ENCODE measurements around the gene LRRC4B. TPM values are rescaled to one million over a fixed set of nuclear protein-coding genes. Genes with fewer than 3 reads are reported as not detected.
A peak's percentile ranks its signal among the peaks of the same experiment; 100 is the strongest.

The LRRC4B gene
- total RNA-seq, 1 experiment from 2014 or later: 3.8 TPM

DNA sequence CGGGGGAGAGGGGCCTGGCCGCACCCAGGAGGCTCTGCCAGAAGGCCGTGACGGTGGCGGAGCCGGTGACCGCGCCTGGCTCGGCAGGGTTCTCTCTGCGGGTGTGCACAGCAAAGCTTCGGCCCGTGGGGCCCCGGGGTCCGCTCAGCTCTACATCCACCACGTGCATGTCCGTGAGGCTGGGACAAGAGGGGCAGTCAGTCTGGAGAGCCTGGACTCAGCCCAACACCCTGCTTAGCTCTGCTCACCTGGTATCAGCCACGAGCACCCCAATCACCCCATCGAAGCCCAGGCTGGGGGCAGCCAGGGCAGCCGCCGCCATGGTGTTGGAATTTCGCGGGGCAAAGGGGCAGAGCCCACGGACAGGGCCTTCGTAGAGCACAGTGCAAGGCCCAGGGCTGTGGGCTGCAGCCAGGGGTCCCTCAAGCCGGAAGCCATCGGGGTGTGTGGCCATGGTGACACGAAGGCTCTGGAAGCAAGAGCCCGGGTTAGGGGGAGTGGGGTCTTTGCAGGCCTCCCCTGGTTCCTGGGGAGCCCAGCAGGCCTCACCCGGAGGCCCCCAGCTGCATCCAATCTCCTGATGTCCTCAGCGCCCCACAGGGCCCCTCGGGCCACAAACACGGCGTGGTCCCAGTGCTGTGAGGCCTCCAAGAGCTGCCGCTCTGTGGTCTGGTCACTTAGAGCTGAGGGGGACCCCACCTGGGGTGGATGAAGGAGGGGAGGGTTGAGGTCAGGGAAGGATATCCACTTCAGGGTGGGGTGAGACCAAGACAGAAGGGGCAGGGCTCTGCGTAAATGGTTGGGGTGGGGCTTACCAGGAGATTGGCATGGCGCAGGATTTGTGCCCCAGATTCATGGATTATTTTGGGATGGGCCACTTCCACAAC lies 55.9 kb downstream of the LRRC4B start:
- H2BK5ac ChIP-seq (ENCODE audit: insufficient read length, low read length): no peak overlapping the region
- H3K56ac ChIP-seq (ENCODE audit: insufficient read length, low read depth, low read length): no peak overlapping the region
- Mint-ChIP-seq H3K4me3 (no peak overlapping the region; a peak in 3 of 5 replicates), H3K9me3 (no peaks in the 10 kb centered on the region; a peak in 1 of 5 replicates), H3K36me3 (ENCODE audit: insufficient read depth in 1 of 3, low read depth in 3 of 3) (no peaks in the 10 kb centered on the region), H3K27ac (no peak overlapping the region; a peak in 1 of 7 replicates), H3K27me3 (ENCODE audit: low read depth) (peaks cover 55% of the 10 kb centered on the region), H3K4me1 (peaks cover 7 to 27% of the 10 kb centered on the region in 2 experiments)
- H3K79me1 ChIP-seq (ENCODE audit: insufficient read depth, low read depth, low read length, poor library complexity, severe bottlenecking): no peaks in the 10 kb centered on the region
- H2BK20ac ChIP-seq (ENCODE audit: low read depth, low read length, poor library complexity, severe bottlenecking): no peak overlapping the region
- no peak overlapping the region for H4K91ac ChIP-seq (ENCODE audit: insufficient read length, low read depth, low read length)
- H3K9ac ChIP-seq (ENCODE audit: extremely low read depth, insufficient read length, low read length): no peak overlapping the region
- no peak overlapping the region for H2BK12ac ChIP-seq (ENCODE audit: insufficient read length, low read depth, low read length)
- DNase-seq: no peak
- no peak overlapping the region for H3K23ac ChIP-seq (ENCODE audit: insufficient read length, low read depth, low read length)
- no peak overlapping the region for H3K4ac ChIP-seq (ENCODE audit: low read depth, low read length)
- H2BK120ac ChIP-seq (ENCODE audit: low read depth, low read length, poor library complexity, severe bottlenecking): no peak overlapping the region
- peak overlapping the region; percentile 9 for H3K18ac ChIP-seq (ENCODE audit: insufficient read length, low read depth, low read length)
- H3T11ph ChIP-seq (ENCODE audit: low read length): no peak overlapping the region
- no peak overlapping the region for H4K8ac ChIP-seq (replicated peaks; ENCODE audit: insufficient read length, low read depth, low read length)
- H2AK5ac ChIP-seq (ENCODE audit: insufficient read length, low read length): no peak overlapping the region
- no peaks in the 10 kb centered on the region for H3K79me2 ChIP-seq (ENCODE audit: insufficient read depth, low read length)
- H2BK15ac ChIP-seq (ENCODE audit: low read depth, low read length): no peak overlapping the region
- H3K4me2 ChIP-seq (ENCODE audit: insufficient read depth, insufficient read length, low read length): no peak overlapping the region
- H2AFZ ChIP-seq (ENCODE audit: low read length): no peak overlapping the region
- no peak overlapping the region for H3K27ac ChIP-seq (ENCODE audit: insufficient read length, low read depth, low read length)
- H4K20me1 ChIP-seq (ENCODE audit: control insufficient read depth, insufficient read depth, insufficient read length): no peaks in the 10 kb centered on the region
- H4K5ac ChIP-seq (ENCODE audit: insufficient read length, low read depth, low read length): no peak overlapping the region
- no peak overlapping the region for H3K14ac ChIP-seq (ENCODE audit: insufficient read depth, low read length)
- peaks cover 2% of the 10 kb centered on the region; the same call in 1 of the 2 replicates for H3K27me3 ChIP-seq (ENCODE audit: insufficient read depth, low read length)
- H3K23me2 ChIP-seq (ENCODE audit: insufficient read length, low read depth, low read length, poor library complexity, severe bottlenecking): no peaks in the 10 kb centered on the region
- no peaks in the 10 kb centered on the region for H3K9me3 ChIP-seq (ENCODE audit: control insufficient read depth, low read depth, low read length)
- no peaks in the 10 kb centered on the region for H3K4me1 ChIP-seq (ENCODE audit: insufficient read depth, low read length)
- no CpG with 5 or more reads among the region's 36 CpGs for WGBS (ENCODE audit: extremely low coverage, insufficient read length, low lambda C conversion rate)
- TF ChIP-seq, protein P1, sequence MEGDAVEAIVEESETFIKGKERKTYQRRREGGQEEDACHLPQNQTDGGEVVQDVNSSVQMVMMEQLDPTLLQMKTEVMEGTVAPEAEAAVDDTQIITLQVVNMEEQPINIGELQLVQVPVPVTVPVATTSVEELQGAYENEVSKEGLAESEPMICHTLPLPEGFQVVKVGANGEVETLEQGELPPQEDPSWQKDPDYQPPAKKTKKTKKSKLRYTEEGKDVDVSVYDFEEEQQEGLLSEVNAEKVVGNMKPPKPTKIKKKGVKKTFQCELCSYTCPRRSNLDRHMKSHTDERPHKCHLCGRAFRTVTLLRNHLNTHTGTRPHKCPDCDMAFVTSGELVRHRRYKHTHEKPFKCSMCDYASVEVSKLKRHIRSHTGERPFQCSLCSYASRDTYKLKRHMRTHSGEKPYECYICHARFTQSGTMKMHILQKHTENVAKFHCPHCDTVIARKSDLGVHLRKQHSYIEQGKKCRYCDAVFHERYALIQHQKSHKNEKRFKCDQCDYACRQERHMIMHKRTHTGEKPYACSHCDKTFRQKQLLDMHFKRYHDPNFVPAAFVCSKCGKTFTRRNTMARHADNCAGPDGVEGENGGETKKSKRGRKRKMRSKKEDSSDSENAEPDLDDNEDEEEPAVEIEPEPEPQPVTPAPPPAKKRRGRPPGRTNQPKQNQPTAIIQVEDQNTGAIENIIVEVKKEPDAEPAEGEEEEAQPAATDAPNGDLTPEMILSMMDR (conservative IDR thresholded peaks at IDR 0.05): no peak
